Middle frontal gyrus (tissue), 1 donor: ENCODE results near the gene FAM25C.
"Not testable (repeated sequence)": the region's sequence is repeated elsewhere in the genome, so short reads cannot be mapped to it uniquely, and the experiment has no call there.

ENCODE experiments used
- DNase-seq: peaks from one replicate; pipeline ENCODE4 v3.0.0-alpha.2; 2015; ENCODE audit warnings: low spot score; ENCODE audit errors: extremely low spot score

Gene FAM25C

GRCh38 chr10:47959677-47960076 lies 39.9 kb downstream of the FAM25C start:
- not testable (repeated sequence) for DNase-seq

GRCh38 chr10:47957158-47957557 lies 42.4 kb downstream of the FAM25C start:
- DNase-seq = not testable (repeated sequence)

- not testable (repeated sequence) for DNase-seq
Observed at GRCh38 chr10:47947424-47947823, 52.2 kb downstream of the FAM25C start.
